Esophagus squamous epithelium (tissue), 5 donors: ENCODE measurements around the gene SRPK3. TPM values are rescaled to one million over a fixed set of nuclear protein-coding genes. Genes with fewer than 3 reads are reported as not detected.
A peak's percentile ranks its signal among the peaks of the same experiment; 100 is the strongest.

Experiments used
- DNase-seq: peaks from one replicate; lab custom pipeline; 2025; lab: John Stamatoyannopoulos, UW
- H3K27ac ChIP-seq, 4 donors: fragments of 200-600 bp; sonication (generic); one replicate each; pipeline ENCODE4 v1.5.1; 2016 to 2019; ENCODE audit warnings: mild to moderate bottlenecking in 1 of 4
- H3K27me3 ChIP-seq, 4 donors: fragments of 200-600 bp; sonication (generic); 1 replicate in 3 of 4; 2 replicates in 1 of 4; pipeline versions ENCODE4 v1.5.1 to v1.6.0; 2017 to 2021; ENCODE audit warnings: antibody characterized with exemption in 1 of 4
- H3K36me3 ChIP-seq, 3 donors: fragments of 200-600 bp; sonication (generic); one replicate each; pipeline ENCODE4 v1.5.1; 2016 to 2019
- H3K4me1 ChIP-seq, 3 donors: fragments of 200-600 bp; sonication (generic); one replicate each; pipeline ENCODE4 v1.5.1; 2017 to 2019
- H3K4me3 ChIP-seq, 4 donors: fragments of 200-600 bp; sonication (generic); 1 replicate in 3 of 4; 2 replicates in 1 of 4; pipeline ENCODE4 v1.5.1; 2016 to 2019; ENCODE audit warnings: mild to moderate bottlenecking in 2 of 4, moderate library complexity in 1 of 4
- H3K9me3 ChIP-seq, 3 donors: fragments of 200-600 bp; sonication (generic); one replicate each; pipeline ENCODE4 v1.5.1; 2016 to 2019
- POLR2A ChIP-seq, 4 donors: fragments of 450-650 bp; IDR thresholded peaks; one replicate each; pipeline ENCODE4 v1.6.1; 2017; ENCODE audit warnings: antibody characterized with exemption in 4 of 4, mild to moderate bottlenecking in 4 of 4, moderate library complexity in 3 of 4
- WGBS, 2 donors: methylation state at CpG; one replicate each; pipeline ENCODE4 v1.1.5; 2018; 5-methylcytosine and 5-hydroxymethylcytosine counted together
- intact Hi-C: fragments of 100-400 bp; cut with DNase I; formaldehyde crosslinking; loops from one replicate; pipeline ENCODE4 v1.15.0; 2022
- total RNA-seq, 4 donors: library from RNA; depleted of rRNA; stranded (reverse); fragments of >200 nt; gene quantifications; one replicate each; pipeline ENCODE4 v1.1.0, GENCODE V29; 2016
- TF ChIP-seq, protein P1 (sequence below), 6 experiments: fragments of 450-650 bp in 4 of 6; fragments of 200-600 bp in 2 of 6; sonication (generic) in 2 of 6; IDR thresholded peaks; one replicate each; pipeline ENCODE4 v1.5.1; 2016 to 2019; ENCODE audit warnings: antibody characterized with exemption in 6 of 6, mild to moderate bottlenecking in 4 of 6, moderate library complexity in 4 of 6
- donor health status: DM: yes; HTN: yes; CAD: no.

SRPK3 gene
- total RNA-seq, 4 donors from 2014 or later = 0.09 to 0.38 (median 0.15) TPM; not detected in 1

DNA sequence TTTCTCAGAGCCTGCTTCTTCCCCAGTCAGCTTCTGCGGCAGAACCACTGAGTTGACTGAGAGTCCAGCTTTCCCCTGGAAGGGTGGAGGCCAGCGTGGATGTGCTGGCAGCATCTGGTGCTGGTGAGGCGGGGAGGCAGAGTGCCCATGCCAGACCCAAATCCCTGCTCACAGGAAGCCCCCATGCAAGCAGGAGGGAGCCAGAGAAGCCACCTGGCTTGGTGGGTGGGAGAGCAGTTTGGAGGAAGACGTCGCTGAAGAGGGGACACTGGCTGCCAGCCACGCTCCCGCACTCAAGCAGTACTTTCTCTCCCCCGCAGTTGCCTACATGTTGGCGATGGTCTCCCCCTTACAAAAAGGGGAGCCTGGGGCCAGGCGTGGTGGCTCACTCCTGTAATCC is 43.5 kb downstream of the SRPK3 start:
- WGBS, 2 donors = 82 to 97% methylated on average over 2 to 7 of the region's 10 CpGs
- DNase-seq = no peak
- no peak overlapping the region for H3K4me3 ChIP-seq
- H3K4me1 ChIP-seq = peaks cover 0 to 15% (median 0%) of the 10 kb centered on the region in 3 donors
- TF ChIP-seq, protein P1, sequence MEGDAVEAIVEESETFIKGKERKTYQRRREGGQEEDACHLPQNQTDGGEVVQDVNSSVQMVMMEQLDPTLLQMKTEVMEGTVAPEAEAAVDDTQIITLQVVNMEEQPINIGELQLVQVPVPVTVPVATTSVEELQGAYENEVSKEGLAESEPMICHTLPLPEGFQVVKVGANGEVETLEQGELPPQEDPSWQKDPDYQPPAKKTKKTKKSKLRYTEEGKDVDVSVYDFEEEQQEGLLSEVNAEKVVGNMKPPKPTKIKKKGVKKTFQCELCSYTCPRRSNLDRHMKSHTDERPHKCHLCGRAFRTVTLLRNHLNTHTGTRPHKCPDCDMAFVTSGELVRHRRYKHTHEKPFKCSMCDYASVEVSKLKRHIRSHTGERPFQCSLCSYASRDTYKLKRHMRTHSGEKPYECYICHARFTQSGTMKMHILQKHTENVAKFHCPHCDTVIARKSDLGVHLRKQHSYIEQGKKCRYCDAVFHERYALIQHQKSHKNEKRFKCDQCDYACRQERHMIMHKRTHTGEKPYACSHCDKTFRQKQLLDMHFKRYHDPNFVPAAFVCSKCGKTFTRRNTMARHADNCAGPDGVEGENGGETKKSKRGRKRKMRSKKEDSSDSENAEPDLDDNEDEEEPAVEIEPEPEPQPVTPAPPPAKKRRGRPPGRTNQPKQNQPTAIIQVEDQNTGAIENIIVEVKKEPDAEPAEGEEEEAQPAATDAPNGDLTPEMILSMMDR (IDR thresholded peaks at IDR 0.05) = no peak
- no peak overlapping the region for H3K27ac ChIP-seq
- no peaks in the 10 kb centered on the region for H3K9me3 ChIP-seq
- peaks cover 0 to 30% (median 2%) of the 10 kb centered on the region in 4 donors for H3K27me3 ChIP-seq
- intact Hi-C loops = no loop called here
- H3K36me3 ChIP-seq = no peaks in the 10 kb centered on the region

DNA sequence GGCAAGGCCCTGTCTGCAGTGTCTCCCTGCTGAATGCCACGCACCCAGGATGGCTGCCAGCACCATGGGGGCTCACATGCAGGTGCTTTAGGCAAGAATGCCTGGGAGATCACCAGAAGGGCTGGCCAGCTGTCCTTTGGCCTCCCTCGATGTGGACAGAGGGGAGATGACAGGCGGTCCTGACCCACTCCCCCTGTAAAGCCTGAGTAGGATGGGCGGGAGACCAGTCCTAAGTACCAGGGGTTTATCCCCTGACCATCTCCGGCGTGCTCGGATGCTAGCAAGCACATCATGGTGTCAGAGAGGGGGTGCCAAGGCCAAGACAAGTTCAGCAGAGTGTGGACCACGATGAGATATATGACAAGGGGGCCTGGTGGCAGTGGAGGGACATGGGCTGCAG is 44.2 kb downstream of the SRPK3 start:
- no peaks in the 10 kb centered on the region for H3K9me3 ChIP-seq
- TF ChIP-seq POLR2A (IDR thresholded peaks at IDR 0.05) = no peak
- TF ChIP-seq, protein P1 (IDR thresholded peaks at IDR 0.05) = no peak
- peaks cover 0 to 31% (median 5%) of the 10 kb centered on the region in 4 donors for H3K27me3 ChIP-seq
- H3K27ac ChIP-seq = no peak overlapping the region
- no peak overlapping the region for H3K4me3 ChIP-seq
- intact Hi-C loops = no loop called here
- 49 to 64% methylated on average over 2 to 5 of the region's 8 CpGs for WGBS, 2 donors
- no peaks in the 10 kb centered on the region for H3K36me3 ChIP-seq
- no peak for DNase-seq
- peaks cover 0 to 19% (median 4%) of the 10 kb centered on the region in 3 donors for H3K4me1 ChIP-seq

DNA sequence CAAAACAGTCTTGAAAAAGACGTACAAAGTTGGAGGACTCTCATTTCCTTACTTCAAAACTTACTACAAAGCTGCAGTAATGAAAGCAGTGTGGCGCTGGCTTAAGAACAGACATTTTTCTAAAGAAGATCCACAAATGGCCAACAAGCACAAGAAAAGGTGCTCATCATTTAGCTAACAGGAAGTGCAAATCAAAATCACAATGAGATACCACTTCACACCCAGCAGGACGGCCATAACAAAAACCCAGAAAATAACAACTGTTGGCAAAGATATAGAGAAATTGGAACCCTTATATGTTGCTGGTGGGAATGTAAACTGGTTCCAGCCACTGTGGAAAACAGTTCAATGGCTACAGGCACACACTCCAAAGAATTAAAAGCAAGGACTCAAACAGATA is 46.2 kb downstream of the SRPK3 start:
- H3K9me3 ChIP-seq = no peaks in the 10 kb centered on the region
- H3K27me3 ChIP-seq = peaks cover 0 to 48% (median 5%) of the 10 kb centered on the region in 4 donors
- TF ChIP-seq, protein P1 (IDR thresholded peaks at IDR 0.05) = no peak
- TF ChIP-seq POLR2A (IDR thresholded peaks at IDR 0.05) = no peak
- H3K4me1 ChIP-seq = peaks cover 0 to 22% (median 4%) of the 10 kb centered on the region in 3 donors
- no peaks in the 10 kb centered on the region for H3K36me3 ChIP-seq
- no peak overlapping the region for H3K27ac ChIP-seq
- intact Hi-C loops = no loop called here
- WGBS, 2 donors = 58 to 77% methylated on average over 3 of the region's 3 CpGs
- DNase-seq = no peak
- no peak overlapping the region for H3K4me3 ChIP-seq

DNA sequence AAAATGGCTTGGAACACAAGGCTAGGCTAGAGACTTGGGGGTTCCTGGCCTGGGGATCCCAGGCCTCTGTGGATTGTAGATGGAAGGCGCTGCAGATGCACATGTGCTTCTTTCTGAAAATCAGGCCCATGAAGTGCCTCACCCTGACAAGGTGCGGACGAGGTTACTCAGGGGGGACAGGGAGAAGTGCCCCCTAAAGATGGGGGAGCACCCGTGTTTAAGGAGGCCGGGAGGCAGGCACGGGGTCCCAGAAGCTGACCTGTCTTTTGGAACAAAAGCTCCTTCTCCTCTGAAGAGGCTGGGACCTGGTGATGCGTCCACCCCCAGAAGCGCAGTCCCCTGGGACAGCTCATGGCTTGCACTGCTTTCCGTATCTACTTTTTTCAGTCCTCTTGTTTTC is 47.1 kb downstream of the SRPK3 start:
- Histone ChIP-seq H3K4me3 (peak overlapping the region in 1 of 4 donors; percentile 63), H3K36me3 (no peaks in the 10 kb centered on the region), H3K27me3 (peaks cover 0 to 51% (median 5%) of the 10 kb centered on the region in 4 donors), H3K4me1 (peaks cover 0 to 22% (median 4%) of the 10 kb centered on the region in 3 donors), H3K9me3 (no peaks in the 10 kb centered on the region), H3K27ac (no peak overlapping the region)
- 68 to 92% methylated on average over 6 to 8 of the region's 9 CpGs for WGBS, 2 donors
- DNase-seq = no peak
- intact Hi-C loops = no loop called here
- TF ChIP-seq, protein P1 (IDR thresholded peaks at IDR 0.05) = no peak

DNA sequence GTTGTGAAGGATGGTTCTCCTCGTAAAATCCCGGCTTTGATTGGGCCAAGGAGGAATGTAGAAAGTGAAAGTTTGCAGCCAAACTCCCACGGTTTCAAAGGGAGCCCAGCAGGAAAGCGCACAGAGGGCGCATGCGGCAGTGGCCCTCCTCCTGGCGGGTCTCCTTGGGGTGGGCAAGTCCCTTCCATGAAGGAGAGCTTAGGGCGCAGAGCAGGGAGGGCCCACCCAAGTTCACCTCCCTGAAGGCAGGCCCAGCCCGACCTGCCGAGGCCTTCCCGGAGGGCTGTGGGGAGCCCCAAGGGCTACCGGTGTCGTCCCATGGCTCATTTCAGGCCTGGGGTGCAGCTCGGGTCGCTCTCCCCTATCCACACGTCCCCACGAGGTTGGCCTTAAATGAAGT is 47.5 kb downstream of the SRPK3 start:
- Histone ChIP-seq H3K4me1 (peaks cover 0 to 22% (median 4%) of the 10 kb centered on the region in 3 donors), H3K4me3 (peak overlapping the region in 3 of 4 donors; percentile 37 to 63 (median 49)), H3K27me3 (peaks cover 0 to 51% (median 5%) of the 10 kb centered on the region in 4 donors), H3K36me3 (no peaks in the 10 kb centered on the region), H3K9me3 (no peaks in the 10 kb centered on the region), H3K27ac (peak overlapping the region in 2 of 4 donors; percentile 16 to 57)
- intact Hi-C loops = no loop called here
- TF ChIP-seq, protein P1 (IDR thresholded peaks at IDR 0.05) = no peak
- no peak for TF ChIP-seq POLR2A (IDR thresholded peaks at IDR 0.05)
- no peak for DNase-seq
- 68% methylated on average over 7 of the region's 17 CpGs; no CpG with 5 or more reads in 1 of the 2 donors for WGBS, 2 donors
